Measurements from ENCODE around the gene CFAP206.
A peak's percentile ranks its signal among the peaks of the same experiment; 100 is the strongest.

CFAP206 gene, protein sequence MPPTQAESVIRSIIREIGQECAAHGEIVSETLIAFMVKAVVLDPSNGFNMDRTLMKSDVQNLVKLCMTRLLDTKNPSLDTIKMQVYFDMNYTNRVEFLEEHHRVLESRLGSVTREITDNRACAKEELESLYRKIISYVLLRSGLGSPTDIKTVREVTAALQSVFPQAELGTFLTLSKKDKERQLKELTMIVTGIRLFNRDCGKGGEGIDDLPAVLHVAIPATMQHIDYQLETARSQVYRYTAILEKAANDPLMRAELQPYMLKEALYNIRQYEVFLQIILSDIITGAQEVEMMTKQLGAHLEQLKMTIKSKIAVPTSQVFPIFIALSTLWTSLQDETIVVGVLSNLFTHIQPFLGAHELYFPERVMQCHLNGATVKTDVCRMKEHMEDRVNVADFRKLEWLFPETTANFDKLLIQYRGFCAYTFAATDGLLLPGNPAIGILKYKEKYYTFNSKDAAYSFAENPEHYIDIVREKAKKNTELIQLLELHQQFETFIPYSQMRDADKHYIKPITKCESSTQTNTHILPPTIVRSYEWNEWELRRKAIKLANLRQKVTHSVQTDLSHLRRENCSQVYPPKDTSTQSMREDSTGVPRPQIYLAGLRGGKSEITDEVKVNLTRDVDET

GRCh38 chr6:87407901-87408720 lies at the start of gene CFAP206:
TSS of gene CFAP206 (plus strand) at chr6:87407972. CDS start at chr6:87409840, 1,868 bp downstream.
- peak; percentile 77 for DNase-seq (ENCODE audit: low spot score)

DNA sequence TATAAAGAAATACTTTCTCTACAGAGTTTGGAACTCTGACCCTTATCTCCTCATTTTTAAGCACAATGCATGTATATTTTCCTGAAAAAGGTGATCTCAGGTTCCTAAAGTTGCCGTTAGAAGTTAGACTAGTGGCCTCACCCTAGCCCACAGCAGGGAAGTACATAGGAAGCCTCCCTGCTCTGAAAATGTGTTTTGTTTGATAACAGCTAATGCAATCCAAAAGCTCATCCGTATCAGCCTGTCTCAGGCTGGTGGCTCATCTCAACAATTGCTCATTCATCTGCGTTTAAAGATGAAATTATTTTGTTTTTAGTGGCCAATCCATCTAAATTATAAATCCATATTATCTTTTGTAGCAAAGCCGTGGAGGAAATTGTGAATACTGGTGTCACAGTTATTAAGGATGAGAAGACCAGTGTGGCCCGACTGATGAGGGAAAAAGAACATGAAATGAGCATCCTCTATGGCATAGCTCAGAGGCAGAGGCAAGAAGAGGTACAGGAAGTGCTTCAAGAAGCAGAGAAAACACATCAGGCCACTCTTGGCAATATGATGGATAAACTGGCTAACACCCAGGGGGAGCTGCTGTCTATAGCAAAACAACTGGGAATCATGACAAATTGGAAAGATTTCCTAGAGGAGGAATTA lies 43.0 kb upstream of the CFAP206 start:
- DNase-seq (ENCODE audit: low spot score), result no peak

- DNase-seq (ENCODE audit: low spot score), result no peak
Observed at GRCh38 chr6:87366072-87366827, 41.5 kb upstream of the CFAP206 start.

- DNase-seq (ENCODE audit: low spot score), result no peak
Observed at GRCh38 chr6:87366899-87367298, 40.9 kb upstream of the CFAP206 start.

DNA sequence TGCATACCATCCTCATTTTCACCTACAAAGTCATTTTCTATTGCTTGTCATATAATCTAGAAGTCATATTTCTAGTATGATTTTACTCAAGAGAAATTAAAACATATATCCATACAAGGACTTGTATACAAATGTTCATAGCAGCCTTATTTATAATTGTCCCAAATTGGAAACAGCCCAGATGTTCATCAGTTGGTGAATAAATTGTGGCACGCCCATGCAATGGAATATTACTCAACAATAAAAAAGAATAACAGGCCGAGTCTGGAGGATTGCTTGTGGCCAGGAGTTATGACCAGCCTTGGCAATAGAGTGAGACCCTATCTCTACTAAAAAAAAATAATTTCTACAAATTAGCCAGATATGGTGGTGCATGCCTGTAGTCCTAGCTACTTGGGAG lies 34.4 kb upstream of the CFAP206 start:
- DNase-seq (ENCODE audit: low spot score), result no peak

- no peak for DNase-seq (ENCODE audit: low spot score)
Observed at GRCh38 chr6:87375315-87375714, 32.5 kb upstream of the CFAP206 start.

- DNase-seq (ENCODE audit: low spot score), result no peak
Observed at GRCh38 chr6:87376643-87377042, 31.1 kb upstream of the CFAP206 start.

- DNase-seq (ENCODE audit: low spot score), result no peak
Observed at GRCh38 chr6:87378947-87379346, 28.8 kb upstream of the CFAP206 start.

- DNase-seq (ENCODE audit: low spot score), result no peak
Observed at GRCh38 chr6:87382861-87383260, 24.9 kb upstream of the CFAP206 start.

DNA sequence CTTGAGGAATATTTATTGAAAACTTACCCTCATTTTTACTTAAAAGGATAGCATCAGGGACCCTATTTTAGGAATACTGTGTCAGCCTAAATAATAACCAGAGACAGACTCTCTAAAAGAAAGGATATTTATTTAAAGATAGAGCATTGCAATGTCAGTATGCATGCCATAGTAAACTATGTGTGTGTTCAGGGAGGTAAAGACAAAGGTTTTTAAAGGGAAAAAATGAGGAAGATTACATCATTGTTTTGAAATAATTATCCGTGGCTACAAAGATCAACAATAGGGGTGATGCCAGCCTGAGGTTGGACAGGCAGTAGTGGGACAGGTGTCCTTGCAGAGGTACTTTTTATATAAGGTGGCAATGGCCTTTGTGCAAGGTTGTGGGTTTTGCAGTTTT lies 23.7 kb upstream of the CFAP206 start:
- no peak for DNase-seq (ENCODE audit: low spot score)

- DNase-seq (ENCODE audit: low spot score), result no peak
Observed at GRCh38 chr6:87384449-87384848, 23.3 kb upstream of the CFAP206 start.

DNA sequence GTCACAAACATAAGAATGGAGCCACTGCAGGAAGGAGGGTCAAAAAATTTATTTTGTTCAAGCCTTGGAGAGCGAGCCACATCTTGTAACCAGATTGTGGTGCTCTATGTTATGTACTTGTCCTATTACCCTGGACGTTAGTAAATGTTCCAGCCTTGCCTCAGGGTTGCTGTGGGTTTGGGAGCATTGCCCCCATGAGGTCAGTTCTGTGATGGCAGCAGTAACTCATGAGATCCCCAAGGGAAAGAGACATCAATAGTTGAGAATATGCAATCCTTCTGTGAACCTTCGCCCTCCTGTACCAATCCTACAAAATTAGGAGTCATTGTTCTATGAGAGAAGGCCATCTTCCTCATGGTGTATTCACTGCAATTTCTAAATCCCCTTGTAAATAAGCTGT lies 16.4 kb upstream of the CFAP206 start:
- no peak for DNase-seq (ENCODE audit: low spot score)

DNA sequence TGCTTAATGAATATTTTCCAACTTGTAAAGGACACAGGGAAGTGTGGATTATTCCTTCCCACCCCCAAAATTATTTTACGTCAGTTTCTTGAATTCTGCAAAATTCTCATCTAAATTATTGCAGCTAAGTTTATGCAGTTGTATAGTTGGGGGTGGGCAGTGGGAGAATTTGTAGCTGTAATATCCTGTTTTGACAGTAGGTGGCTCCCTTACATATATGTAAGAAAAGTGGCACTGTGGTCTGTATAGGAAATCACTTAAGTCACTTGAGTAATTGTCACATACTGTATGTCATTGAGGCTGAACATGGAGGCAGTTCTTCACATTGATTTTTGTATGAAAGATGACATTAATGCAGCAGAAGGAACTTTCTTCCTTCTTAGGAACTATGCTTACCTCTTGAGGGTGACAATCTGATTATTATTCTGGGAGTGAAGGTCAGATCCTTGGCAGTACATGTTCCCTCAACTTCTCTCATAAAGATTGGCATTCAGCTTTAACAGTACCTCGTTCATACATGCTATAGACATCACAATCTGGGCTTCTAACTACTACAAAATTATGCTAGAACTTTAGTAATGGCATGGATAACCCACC lies 14.6 kb upstream of the CFAP206 start:
- DNase-seq (ENCODE audit: low spot score), result peak; percentile 57

DNA sequence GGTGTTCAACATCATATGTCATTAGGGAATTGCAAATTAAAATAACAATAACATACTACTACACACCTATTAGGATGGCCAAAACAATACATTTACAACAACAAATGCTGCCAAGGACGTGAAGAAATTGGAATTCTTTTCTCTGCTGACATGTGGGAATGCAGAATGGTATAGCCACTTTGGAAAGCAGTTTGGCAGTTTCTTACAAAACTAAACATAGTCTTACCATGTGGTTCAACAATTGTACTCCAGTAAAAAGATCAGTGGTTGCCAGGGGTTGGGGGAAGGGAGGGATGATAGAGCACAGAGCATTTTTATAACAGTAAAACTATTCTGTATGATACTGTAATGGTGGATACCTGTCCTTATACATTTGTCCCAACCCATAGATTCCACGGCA lies 12.3 kb upstream of the CFAP206 start:
- DNase-seq (ENCODE audit: low spot score), result no peak

DNA sequence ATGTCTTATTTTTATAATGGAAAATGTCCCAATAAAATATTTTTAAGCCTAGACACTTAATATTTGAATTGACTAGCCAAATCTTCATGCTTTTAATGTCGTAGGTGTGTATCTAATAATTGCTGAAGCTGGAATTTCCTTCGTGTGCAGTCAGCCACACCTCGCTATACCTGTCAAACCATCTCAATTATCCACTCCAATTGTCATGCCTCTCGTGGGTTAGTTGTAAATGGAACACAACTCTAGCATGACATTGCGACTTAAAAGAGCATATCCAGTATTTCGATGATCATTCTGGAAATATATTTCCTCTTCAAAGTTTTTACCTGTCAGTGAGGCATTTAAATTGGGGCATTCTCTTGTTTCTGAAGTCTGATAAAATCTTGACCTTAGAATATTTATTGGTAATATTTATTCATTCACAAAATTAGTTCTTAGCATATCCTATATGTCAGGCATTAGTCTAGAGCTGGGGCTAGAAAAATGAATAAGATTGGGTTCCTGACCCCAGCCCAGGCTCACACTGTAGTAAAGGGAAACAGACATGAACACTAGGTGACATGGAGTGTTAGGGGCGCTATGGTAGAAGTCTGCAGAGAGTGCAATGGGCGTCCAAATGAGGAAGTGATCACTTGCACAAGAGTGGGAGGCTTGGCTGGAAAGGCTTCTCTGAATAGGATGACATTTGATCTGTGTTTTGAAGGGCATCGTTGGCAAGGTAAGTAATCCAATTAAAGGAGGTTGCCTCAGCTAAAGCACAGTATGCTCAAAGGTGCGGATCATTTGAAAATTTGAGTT lies 11.0 kb upstream of the CFAP206 start:
- DNase-seq (ENCODE audit: low spot score), result no peak

DNA sequence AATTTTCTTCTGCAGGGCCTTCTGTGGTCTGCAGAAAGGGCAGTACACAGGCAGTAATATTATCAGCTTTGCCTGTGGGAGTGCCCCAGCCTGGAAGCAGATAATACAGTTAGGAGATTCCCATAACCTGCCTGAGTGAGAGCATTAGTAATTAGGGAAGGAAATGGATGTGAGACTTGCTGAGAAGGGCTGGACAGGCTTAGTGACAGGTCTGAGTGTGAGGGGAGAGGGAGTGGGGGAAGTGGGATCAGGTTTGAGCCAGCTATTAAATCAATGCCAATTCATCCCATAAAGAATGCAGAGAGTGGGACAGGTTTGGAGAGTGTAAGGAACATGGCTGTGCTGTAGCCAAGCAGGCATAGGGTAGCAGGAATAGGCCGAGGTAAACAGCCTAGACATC lies 10.1 kb upstream of the CFAP206 start:
- no peak for DNase-seq (ENCODE audit: low spot score)

- DNase-seq (ENCODE audit: low spot score), result no peak
Observed at GRCh38 chr6:87401832-87402231, 5.9 kb upstream of the CFAP206 start.

DNA sequence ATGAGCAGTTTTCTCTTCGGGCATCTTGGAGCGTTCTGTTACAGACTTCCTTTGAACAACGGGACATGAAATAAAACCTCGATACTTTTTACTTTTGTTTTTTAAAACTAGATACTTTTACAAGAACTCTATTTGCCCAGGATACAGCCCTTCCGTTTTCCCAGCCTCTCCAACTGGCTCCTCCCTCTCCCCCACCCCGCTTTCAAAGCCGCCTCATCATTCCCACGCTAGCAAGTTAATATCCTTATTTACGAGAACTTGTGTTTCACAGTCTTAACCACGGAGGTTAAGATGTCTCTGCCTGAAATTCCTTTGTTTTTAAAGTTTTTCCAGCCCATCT lies 241 bp upstream of the CFAP206 start:
- DNase-seq (ENCODE audit: low spot score), result no peak

DNA sequence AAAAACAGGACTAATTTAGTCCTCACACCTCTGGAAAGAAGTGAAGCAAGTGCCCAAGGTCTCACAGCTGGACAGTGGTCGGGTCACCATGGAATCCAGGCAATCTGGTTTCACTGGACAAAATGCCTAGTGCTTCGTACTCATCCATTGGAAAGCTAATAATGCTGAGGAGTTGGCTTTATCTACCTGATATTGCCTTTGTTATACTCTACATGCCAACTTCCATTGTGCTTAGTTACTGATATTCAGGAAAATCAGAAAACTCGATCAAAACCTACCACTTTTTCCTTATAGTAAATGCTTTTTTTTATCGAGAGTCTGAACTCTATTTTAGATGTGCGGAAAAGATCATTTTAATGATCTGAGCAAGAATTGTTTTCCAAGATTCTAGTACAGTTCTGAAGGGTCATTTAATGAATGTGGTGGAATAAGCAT lies 966 bp downstream of the CFAP206 start:
- no peak for DNase-seq (ENCODE audit: low spot score)

DNA sequence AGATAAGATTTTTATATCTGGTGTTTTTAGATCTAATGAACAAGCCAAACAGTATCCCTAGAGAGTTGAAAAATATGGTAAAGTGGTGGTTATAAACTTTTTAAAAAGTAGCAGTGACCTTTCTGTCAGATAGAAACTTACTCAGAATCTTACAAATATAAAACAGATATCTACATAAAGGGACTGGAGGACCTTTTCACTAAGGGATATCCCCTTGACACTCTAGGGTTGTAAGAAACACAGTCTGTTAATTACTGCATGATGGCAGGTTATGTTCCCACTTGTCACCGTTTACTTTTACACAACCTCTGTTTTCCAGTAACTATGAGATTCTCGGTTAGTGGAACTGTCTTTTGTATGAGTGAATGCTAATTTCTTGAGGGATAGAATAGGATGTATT lies 11.5 kb downstream of the CFAP206 start:
- no peak for DNase-seq (ENCODE audit: low spot score)

All from CD4-positive, alpha-beta T cell treated with Interleukin-6 at 100 ng/mL for 8 hours (primary cell).